A549 (cell line): ENCODE results near the gene PSD2. TPM values are rescaled to one million over a fixed set of nuclear protein-coding genes. Genes with fewer than 3 reads are reported as not detected.
A peak's percentile ranks its signal among the peaks of the same experiment; 100 is the strongest.

Experiments
- ATAC-seq, 2 experiments: fragments of 200-7000 bp in 1 of 2; fragments of >200 bp in 1 of 2; cut with Nextera tagmentation in 1 of 2; cut with Tn5 transposase in 1 of 2; 3 replicates each; pipeline versions ENCODE4 v1.8.0 to v1.9.1; 2018 to 2020; ENCODE audit warnings: mild to moderate bottlenecking in 1 of 2, moderate library complexity in 1 of 2
- CTCF ChIA-PET: fragments of 300-600 bp; sonication (Branson Sonifier 250); formaldehyde crosslinking; extraction: SDS; loops from one replicate; lab custom pipeline; 2021; ENCODE audit warnings: antibody characterized with exemption, inconsistent platforms; lab: Yijun Ruan, JAX
- POLR2A ChIA-PET: fragments of 350-600 bp; formaldehyde crosslinking; extraction: SDS; loops from one replicate; lab custom pipeline; 2021; ENCODE audit warnings: antibody characterized with exemption, inconsistent platforms; lab: Yijun Ruan, JAX
- DNase-seq, 2 experiments: peaks; one replicate each; pipeline versions ENCODE4 v3.0.0 to v3.0.0-alpha.2; 2011 to 2016; ENCODE audit warnings: low read depth in 1 of 2, low spot score in 1 of 2
- FAIRE-seq: peaks from 2 replicates; lab custom pipeline; 2011; peaks lifted over from hg19 to GRCh38; lab: Jason Lieb, UNC
- H3K27ac ChIP-seq, 2 experiments: fragments of >200 bp; sonication (Bioruptor Twin); formaldehyde crosslinking; 3 replicates each; pipeline ENCODE4 v1.5.1; 2016 to 2017
- H3K4me1 ChIP-seq: fragments of >200 bp; sonication (Bioruptor Twin); formaldehyde crosslinking; 3 replicates; pipeline ENCODE4 v1.6.1; 2016
- H3K4me2 ChIP-seq: fragments of >200 bp; sonication (Bioruptor Twin); formaldehyde crosslinking; 3 replicates; pipeline ENCODE4 v1.6.1; 2016
- H3K4me3 ChIP-seq: fragments of >200 bp; sonication (Bioruptor Twin); formaldehyde crosslinking; 3 replicates; pipeline ENCODE4 v1.5.1; 2016
- H3K9me3 ChIP-seq: fragments of >200 bp; sonication (Bioruptor Twin); formaldehyde crosslinking; 3 replicates; pipeline ENCODE4 v1.6.1; 2016
- BHLHE40 ChIP-seq: IDR thresholded peaks from 2 replicates; pipeline ENCODE4 v1.6.1; 2012; ENCODE audit warnings: low read depth, low read length, inconsistent platforms
- CBX2 ChIP-seq: fragments of 200-600 bp; sonication (generic); IDR thresholded peaks from 2 replicates; pipeline ENCODE4 v1.6.1; 2016; ENCODE audit warnings: low read depth, mild to moderate bottlenecking, borderline replicate concordance
- CHD2 ChIP-seq: fragments of 150-350 bp; IDR thresholded peaks from 2 replicates; pipeline ENCODE4 v1.6.1; 2014; ENCODE audit warnings: low read length; ENCODE audit not compliant: partially characterized antibody
- CHD4 ChIP-seq: fragments of 200-600 bp; sonication (generic); IDR thresholded peaks from 2 replicates; pipeline ENCODE4 v1.6.1; 2016; ENCODE audit warnings: antibody characterized with exemption, mild to moderate bottlenecking, borderline replicate concordance
- CTCF ChIP-seq: fragments of >200 bp; sonication (Bioruptor Twin); formaldehyde crosslinking; IDR thresholded peaks from 3 replicates; pipeline ENCODE4 v1.5.1; 2016
- EHF ChIP-seq: fragments of 250-450 bp; sonication (Bioruptor Pico); IDR thresholded peaks from 2 replicates; pipeline ENCODE4 v1.5.0; 2020; ENCODE audit warnings: mild to moderate bottlenecking
- EHMT2 ChIP-seq: fragments of 200-600 bp; sonication (generic); IDR thresholded peaks from 2 replicates; pipeline ENCODE4 v1.6.1; 2016; ENCODE audit warnings: antibody characterized with exemption, low read depth, mild to moderate bottlenecking, moderate library complexity
- EP300 ChIP-seq, 2 experiments: fragments of >200 bp; sonication (Bioruptor Twin); formaldehyde crosslinking; IDR thresholded peaks; 2 replicates in 1 of 2; 3 replicates in 1 of 2; pipeline ENCODE4 v1.6.1; 2016 to 2017
- ESRRA ChIP-seq: fragments of 150-350 bp; IDR thresholded peaks from 2 replicates; pipeline ENCODE4 v1.6.1; 2014; ENCODE audit warnings: mild to moderate bottlenecking, low read length, borderline replicate concordance
- FOSL2 ChIP-seq, 2 experiments: fragments of 450-650 bp in 1 of 2; fragments of >200 bp in 1 of 2; sonication (Bioruptor Twin) in 1 of 2; formaldehyde crosslinking; IDR thresholded peaks; 2 replicates each; pipeline versions ENCODE4 v1.5.0 to v1.6.1; 2016 to 2020; ENCODE audit warnings: mild to moderate bottlenecking in 1 of 2, moderate library complexity in 1 of 2
- FOXS1 ChIP-seq: fragments of 250-450 bp; sonication (Bioruptor Pico); IDR thresholded peaks from 2 replicates; pipeline ENCODE4 v1.5.0; 2020; ENCODE audit warnings: mild to moderate bottlenecking, moderate library complexity
- GATA3 ChIP-seq: IDR thresholded peaks from 2 replicates; pipeline ENCODE4 v1.6.1; 2012; ENCODE audit warnings: borderline replicate concordance
- HDAC2 ChIP-seq: fragments of 200-600 bp; sonication (generic); IDR thresholded peaks from 2 replicates; pipeline ENCODE4 v1.6.1; 2016
- HES2 ChIP-seq: fragments of >200 bp; sonication (Bioruptor Twin); formaldehyde crosslinking; IDR thresholded peaks from 2 replicates; pipeline ENCODE4 v1.6.1; 2016
- HEYL ChIP-seq: fragments of 250-450 bp; sonication (Bioruptor Pico); IDR thresholded peaks from 2 replicates; pipeline ENCODE4 v1.8.0; 2021; ENCODE audit warnings: mild to moderate bottlenecking, moderate library complexity
- HMGXB4 ChIP-seq: fragments of 250-450 bp; sonication (Bioruptor Pico); IDR thresholded peaks from 2 replicates; pipeline ENCODE4 v1.5.0; 2021; ENCODE audit warnings: mild to moderate bottlenecking, moderate library complexity, borderline replicate concordance
- HOXA7 ChIP-seq: fragments of 250-450 bp; sonication (Bioruptor Pico); IDR thresholded peaks from 2 replicates; pipeline ENCODE4 v1.5.0; 2020; ENCODE audit warnings: mild to moderate bottlenecking, moderate library complexity
- HOXB13 ChIP-seq: fragments of 250-450 bp; sonication (Bioruptor Pico); IDR thresholded peaks from 2 replicates; pipeline ENCODE4 v1.5.0; 2020; ENCODE audit warnings: low read depth, mild to moderate bottlenecking, moderate library complexity
- HOXB5 ChIP-seq: fragments of 250-450 bp; sonication (Bioruptor Pico); IDR thresholded peaks from 2 replicates; pipeline ENCODE4 v1.5.0; 2020; ENCODE audit warnings: mild to moderate bottlenecking, moderate library complexity
- JUN ChIP-seq, 2 experiments: fragments of >200 bp; sonication (Bioruptor Twin); formaldehyde crosslinking; IDR thresholded peaks; 2 replicates in 1 of 2; 3 replicates in 1 of 2; pipeline ENCODE4 v1.6.1; 2016 to 2017
- JUNB ChIP-seq: fragments of >200 bp; sonication (Bioruptor Twin); formaldehyde crosslinking; IDR thresholded peaks from 2 replicates; pipeline ENCODE4 v1.6.1; 2016
- KDM1A ChIP-seq: fragments of 200-600 bp; sonication (generic); IDR thresholded peaks from 2 replicates; pipeline ENCODE4 v1.6.1; 2016; ENCODE audit warnings: low read depth, mild to moderate bottlenecking
- KDM5A ChIP-seq: fragments of 200-600 bp; sonication (generic); IDR thresholded peaks from 2 replicates; pipeline ENCODE4 v1.6.1; 2016; ENCODE audit warnings: antibody characterized with exemption, mild to moderate bottlenecking
- MAFK ChIP-seq: fragments of 450-650 bp; IDR thresholded peaks from 2 replicates; pipeline ENCODE4 v1.6.1; 2014; ENCODE audit not compliant: partially characterized antibody
- MAZ ChIP-seq: fragments of 150-350 bp; IDR thresholded peaks from 2 replicates; pipeline ENCODE4 v1.6.1; 2014; ENCODE audit warnings: antibody characterized with exemption, low read depth, low read length, borderline replicate concordance
- MYC ChIP-seq: IDR thresholded peaks from 2 replicates; pipeline ENCODE4 v1.6.1; 2012; ENCODE audit warnings: mild to moderate bottlenecking, inconsistent platforms, low read length, improper control_type of control experiment, borderline replicate concordance
- NR3C1 ChIP-seq: fragments of >200 bp; sonication (Bioruptor Twin); formaldehyde crosslinking; IDR thresholded peaks from 3 replicates; pipeline ENCODE4 v1.6.1; 2017
- PBX3 ChIP-seq: IDR thresholded peaks from 2 replicates; pipeline ENCODE4 v1.6.1; 2012
- PHF8 ChIP-seq: fragments of 200-600 bp; sonication (generic); IDR thresholded peaks from 2 replicates; pipeline ENCODE4 v1.6.1; 2016; ENCODE audit warnings: low read depth, mild to moderate bottlenecking, antibody characterized with exemption, moderate library complexity, borderline replicate concordance
- RAD21 ChIP-seq, 2 experiments: fragments of >200 bp in 1 of 2; sonication (Bioruptor Twin) in 1 of 2; formaldehyde crosslinking in 1 of 2; IDR thresholded peaks in 1 of 2; conservative IDR thresholded peaks in 1 of 2; 2 replicates in 1 of 2; 3 replicates in 1 of 2; pipeline ENCODE4 v1.6.1; 2012 to 2018; ENCODE audit warnings: inconsistent platforms in 1 of 2
- RARB ChIP-seq: fragments of 250-450 bp; sonication (Bioruptor Pico); IDR thresholded peaks from 2 replicates; pipeline ENCODE4 v1.8.0; 2021; ENCODE audit warnings: mild to moderate bottlenecking, moderate library complexity
- RCOR1 ChIP-seq: fragments of 150-350 bp; IDR thresholded peaks from 2 replicates; pipeline ENCODE4 v1.6.1; 2014; ENCODE audit warnings: antibody characterized with exemption, low read length, low read depth
- TFCP2L1 ChIP-seq: fragments of 250-450 bp; sonication (Bioruptor Pico); IDR thresholded peaks from 2 replicates; pipeline ENCODE4 v1.5.0; 2021; ENCODE audit warnings: mild to moderate bottlenecking
- TP53 ChIP-seq: fragments of 250-450 bp; sonication (Bioruptor Pico); IDR thresholded peaks from 2 replicates; pipeline ENCODE4 v1.5.0; 2021; ENCODE audit warnings: mild to moderate bottlenecking, moderate library complexity
- ZC3H11A ChIP-seq: fragments of 450-650 bp; IDR thresholded peaks from 2 replicates; pipeline ENCODE4 v1.6.1; 2014; ENCODE audit warnings: antibody characterized with exemption, mild to moderate bottlenecking
- ZFP36 ChIP-seq: fragments of 450-650 bp; IDR thresholded peaks from 2 replicates; pipeline ENCODE4 v1.6.1; 2014; ENCODE audit warnings: borderline replicate concordance; ENCODE audit not compliant: partially characterized antibody
- ZNF302 ChIP-seq: fragments of 250-450 bp; sonication (Bioruptor Pico); IDR thresholded peaks from 2 replicates; pipeline ENCODE4 v1.9.0; 2021; ENCODE audit warnings: inconsistent platforms, mild to moderate bottlenecking, moderate library complexity
- ZSCAN20 ChIP-seq: fragments of 250-450 bp; sonication (Bioruptor Pico); IDR thresholded peaks from 2 replicates; pipeline ENCODE4 v1.8.0; 2022; ENCODE audit warnings: mild to moderate bottlenecking, moderate library complexity
- WGBS: methylation state at CpG from one replicate; pipeline ENCODE4 v1.1.6; 2017; ENCODE audit errors: missing lambda C conversion rate; 5-methylcytosine and 5-hydroxymethylcytosine counted together
- polyA plus RNA-seq, 4 experiments: library from polyadenylated mRNA; depleted of rRNA in 3 of 4; stranded (reverse); fragments of >200 nt; fragmentation: RNase III in 1 of 4; extraction: RNeasy Plus Mini Kit Qiagen cat#74134 plus additional on column Dnase treatment in 1 of 4; gene quantifications; 2 replicates in 3 of 4; 3 replicates in 1 of 4; pipeline ENCODE4 v1.2.3, GENCODE V29; 2011 to 2017

Gene PSD2
- polyA plus RNA-seq, 2 of the 4 experiments (the other 2 are of a cell fraction), result 0.05 TPM; not detected in 1

- Histone ChIP-seq H3K4me3 (peak overlapping the region; percentile 63), H3K4me2 (peak overlapping the region; percentile 96), H3K4me1 (0 out of 3 replicates have a peak, but pooled peaks cover 4% of the 10 kb centered on the region), H3K27ac (peak overlapping the region; percentile 81), H3K9me3 (no peaks in the 10 kb centered on the region)
- ChIA-PET POLR2A (interaction anchor here (0.7 kb wide), 1 partner anchor 276 kb away, joined by 3 read pairs; no protein-coding TSS in a partner anchor), CTCF (interaction anchor here (0.6 to 13.1 kb wide), 72 partner anchors 10 to 372 kb away, joined by 3 to 361 read pairs (median 4); partner anchors contain the start of gene PSD2)
- WGBS, result 3% methylated on average over 37 of the region's 57 CpGs
- peak; percentile 65 to 90 for ATAC-seq
- FAIRE-seq, result no peak
- DNase-seq, result peak; percentile 76 to 97
- TF ChIP-seq TP53 (CRISPR knock-in tag) (no peak), ZFP36 (no peak), EP300 (IDR thresholded peaks at IDR 0.05) (no peak), PBX3 (no peak), HOXA7 (no peak), CHD2 (peak; percentile 58), HDAC2 (no peak), CTCF (peak; percentile 87), ZC3H11A (no peak; the same call in 1 of the 2 replicates), JUN (IDR thresholded peaks at IDR 0.05) (peak in 1 of 2 experiments; percentile 22; a peak in 1 of 5 replicates), RARB (CRISPR knock-in tag) (no peak), PHF8 (no peak), GATA3 (no peak), HES2 (no peak), FOSL2 (IDR thresholded peaks at IDR 0.05) (no peak), FOSL2 (CRISPR knock-in tag; IDR thresholded peaks at IDR 0.05) (no peak), ESRRA (no peak), TFCP2L1 (CRISPR knock-in tag) (no peak), EHMT2 (no peak), RCOR1 (no peak), BHLHE40 (no peak), HEYL (CRISPR knock-in tag) (no peak), ZSCAN20 (CRISPR knock-in tag) (no peak), KDM5A (0 out of 2 replicates have a peak, but pooled peaks have one; percentile 40), MAFK (no peak), ZNF302 (CRISPR knock-in tag) (no peak), NR3C1 (no peak), RAD21 (conservative IDR thresholded peaks at IDR 0.05 in 1 of 2, IDR thresholded peaks at IDR 0.05 in 1 of 2) (peak; percentile 95 to 98), MAZ (no peak), EHF (CRISPR knock-in tag) (no peak), HOXB13 (no peak), HMGXB4 (no peak), MYC (no peak), KDM1A (no peak), JUNB (no peak), CBX2 (no peak), FOXS1 (CRISPR knock-in tag) (no peak), CHD4 (no peak), HOXB5 (CRISPR knock-in tag) (no peak)
Measured at GRCh38 chr5:139787568-139788293, 7.9 kb upstream of the PSD2 start.
